ENCODE measurements around the gene IMMP2L.

DNA sequence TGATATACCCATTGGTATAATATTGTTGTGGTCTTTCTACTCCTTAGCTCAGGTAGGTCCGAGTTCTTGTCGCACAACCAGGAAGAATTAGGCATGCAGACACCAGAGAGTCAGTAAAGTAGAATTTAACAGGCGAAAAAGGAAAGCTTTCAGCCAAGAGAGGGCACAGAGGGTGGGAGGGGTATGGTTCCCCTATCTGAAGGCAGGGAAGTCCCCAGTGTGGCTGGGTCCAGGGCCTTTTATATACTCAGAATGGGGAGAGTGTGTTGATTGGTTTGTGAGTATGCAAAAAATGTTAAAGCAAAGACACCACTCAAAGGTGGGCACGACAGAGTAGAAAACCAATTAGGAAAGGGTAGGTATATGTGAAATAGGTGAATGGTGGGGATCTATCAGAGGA, 53.9 kb downstream of the IMMP2L start:
- TF ChIP-seq CTCF (optimal IDR thresholded peaks at IDR 0.05 in 1 of 3, IDR thresholded peaks at IDR 0.05 in 1 of 3, conservative IDR thresholded peaks at IDR 0.05 in 1 of 3; ENCODE audit: extremely low read depth in 1 of 3, insufficient read depth in 2 of 3, low read length in 3 of 3) (no peak), EZH2 (IDR thresholded peaks at IDR 0.05; ENCODE audit: low read length) (no peak)

Measured in keratinocyte (primary cell).